ENCODE measurements around the gene POLRMT. TPM values are rescaled to one million over a fixed set of nuclear protein-coding genes. Genes with fewer than 3 reads are reported as not detected.

POLRMT gene
- total RNA-seq, 1 experiment from 2014 or later = 139 TPM

DNA sequence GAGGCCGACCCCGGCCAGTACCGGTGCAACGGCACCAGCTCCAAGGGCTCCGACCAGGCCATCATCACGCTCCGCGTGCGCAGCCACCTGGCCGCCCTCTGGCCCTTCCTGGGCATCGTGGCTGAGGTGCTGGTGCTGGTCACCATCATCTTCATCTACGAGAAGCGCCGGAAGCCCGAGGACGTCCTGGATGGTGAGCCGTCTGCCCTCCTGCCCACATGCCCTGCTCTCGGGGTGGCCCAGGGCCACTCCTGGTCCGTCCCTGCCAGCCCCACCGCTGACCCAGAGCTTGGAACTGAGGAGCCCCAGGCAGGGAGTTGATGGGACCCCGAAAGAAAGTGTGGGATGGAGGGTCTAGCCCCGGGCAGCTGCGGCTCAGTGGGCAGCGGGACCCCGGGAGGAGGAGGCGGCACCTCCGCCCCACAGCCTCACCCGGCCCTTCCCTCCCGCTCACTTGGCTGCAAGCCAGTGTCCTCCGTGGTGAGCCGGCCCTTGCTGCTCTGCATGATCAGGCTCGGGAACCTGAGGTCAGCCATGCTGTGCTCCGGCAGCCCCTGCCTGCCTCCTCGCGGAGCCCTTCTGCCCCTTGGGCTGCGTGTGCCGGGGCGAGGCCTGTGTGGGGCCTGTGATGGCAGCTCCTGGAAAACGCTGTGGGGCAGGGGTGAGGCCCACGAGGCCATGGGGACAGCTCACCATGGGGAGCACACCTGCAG lies 51.8 kb downstream of the POLRMT start (continued):
- TF ChIP-seq, protein P1, sequence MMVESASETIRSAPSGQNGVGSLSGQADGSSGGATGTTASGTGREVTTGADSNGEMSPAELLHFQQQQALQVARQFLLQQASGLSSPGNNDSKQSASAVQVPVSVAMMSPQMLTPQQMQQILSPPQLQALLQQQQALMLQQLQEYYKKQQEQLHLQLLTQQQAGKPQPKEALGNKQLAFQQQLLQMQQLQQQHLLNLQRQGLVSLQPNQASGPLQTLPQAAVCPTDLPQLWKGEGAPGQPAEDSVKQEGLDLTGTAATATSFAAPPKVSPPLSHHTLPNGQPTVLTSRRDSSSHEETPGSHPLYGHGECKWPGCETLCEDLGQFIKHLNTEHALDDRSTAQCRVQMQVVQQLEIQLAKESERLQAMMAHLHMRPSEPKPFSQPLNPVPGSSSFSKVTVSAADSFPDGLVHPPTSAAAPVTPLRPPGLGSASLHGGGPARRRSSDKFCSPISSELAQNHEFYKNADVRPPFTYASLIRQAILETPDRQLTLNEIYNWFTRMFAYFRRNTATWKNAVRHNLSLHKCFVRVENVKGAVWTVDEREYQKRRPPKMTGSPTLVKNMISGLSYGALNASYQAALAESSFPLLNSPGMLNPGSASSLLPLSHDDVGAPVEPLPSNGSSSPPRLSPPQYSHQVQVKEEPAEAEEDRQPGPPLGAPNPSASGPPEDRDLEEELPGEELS (CRISPR knock-in tag; IDR thresholded peaks at IDR 0.05) = no peak
- no peak for TF ChIP-seq TP53 (CRISPR knock-in tag; IDR thresholded peaks at IDR 0.05)

DNA sequence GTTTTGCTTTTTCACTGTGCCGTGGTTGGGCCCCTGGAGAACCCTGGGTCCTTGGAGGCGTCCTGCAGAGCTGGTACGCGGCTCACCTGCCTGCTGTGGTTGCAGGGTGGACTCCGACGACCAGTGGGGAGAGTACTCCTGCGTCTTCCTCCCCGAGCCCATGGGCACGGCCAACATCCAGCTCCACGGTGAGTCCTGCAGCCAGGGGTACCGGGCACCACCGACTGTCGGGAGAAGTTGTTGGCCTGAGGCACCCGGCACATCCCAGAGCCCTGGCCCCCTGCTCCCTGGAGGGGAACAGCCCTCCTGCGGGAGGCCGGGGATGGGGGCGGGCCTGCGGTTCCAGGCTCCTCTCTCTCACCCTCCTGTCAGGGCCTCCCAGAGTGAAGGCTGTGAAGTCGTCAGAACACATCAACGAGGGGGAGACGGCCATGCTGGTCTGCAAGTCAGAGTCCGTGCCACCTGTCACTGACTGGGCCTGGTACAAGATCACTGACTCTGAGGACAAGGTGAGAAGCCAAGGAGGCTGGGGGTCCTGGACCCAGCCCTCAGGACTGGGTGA lies 53.0 kb downstream of the POLRMT start:
- DNase-seq (ENCODE audit: low spot score) = no peak
- H3K9me3 Mint-ChIP-seq = no peaks in the 10 kb centered on the region
- CTCF ChIA-PET = no interaction called here

More for the DNA sequence above, 53.0 kb downstream of the POLRMT start:
- Mint-ChIP-seq H3K27ac (no peak overlapping the region), H3K4me1 (peaks cover 8% of the 10 kb centered on the region; the same call in 1 of the 2 replicates), H3K27me3 (ENCODE audit: low read depth) (no peaks in the 10 kb centered on the region), H3K36me3 (0 out of 2 replicates have a peak, but pooled peaks cover 2% of the 10 kb centered on the region), H3K4me3 (no peak overlapping the region)
- TF ChIP-seq ZNF232 (CRISPR knock-in tag; IDR thresholded peaks at IDR 0.05) (no peak), ELF4 (CRISPR knock-in tag; IDR thresholded peaks at IDR 0.05; ENCODE audit: low read depth) (no peak), ZNF423 (CRISPR knock-in tag; IDR thresholded peaks at IDR 0.05) (no peak), JUN (CRISPR knock-in tag; IDR thresholded peaks at IDR 0.05) (no peak), GTF2I (CRISPR knock-in tag; conservative IDR thresholded peaks at IDR 0.05) (no peak), KAT7 (CRISPR knock-in tag; IDR thresholded peaks at IDR 0.05; ENCODE audit: borderline replicate concordance) (no peak), SP1 (CRISPR knock-in tag; conservative IDR thresholded peaks at IDR 0.05) (no peak), PRRX2 (CRISPR knock-in tag; IDR thresholded peaks at IDR 0.05) (no peak), NFATC4 (CRISPR knock-in tag; IDR thresholded peaks at IDR 0.05) (no peak), TEAD1 (CRISPR knock-in tag; IDR thresholded peaks at IDR 0.05) (no peak), SOX15 (CRISPR knock-in tag; IDR thresholded peaks at IDR 0.05) (no peak), RELA (CRISPR knock-in tag; IDR thresholded peaks at IDR 0.05; ENCODE audit: borderline replicate concordance) (no peak), JAZF1 (CRISPR knock-in tag; IDR thresholded peaks at IDR 0.05) (no peak)
- TF ChIP-seq, protein P2, sequence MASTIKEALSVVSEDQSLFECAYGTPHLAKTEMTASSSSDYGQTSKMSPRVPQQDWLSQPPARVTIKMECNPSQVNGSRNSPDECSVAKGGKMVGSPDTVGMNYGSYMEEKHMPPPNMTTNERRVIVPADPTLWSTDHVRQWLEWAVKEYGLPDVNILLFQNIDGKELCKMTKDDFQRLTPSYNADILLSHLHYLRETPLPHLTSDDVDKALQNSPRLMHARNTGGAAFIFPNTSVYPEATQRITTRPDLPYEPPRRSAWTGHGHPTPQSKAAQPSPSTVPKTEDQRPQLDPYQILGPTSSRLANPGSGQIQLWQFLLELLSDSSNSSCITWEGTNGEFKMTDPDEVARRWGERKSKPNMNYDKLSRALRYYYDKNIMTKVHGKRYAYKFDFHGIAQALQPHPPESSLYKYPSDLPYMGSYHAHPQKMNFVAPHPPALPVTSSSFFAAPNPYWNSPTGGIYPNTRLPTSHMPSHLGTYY (CRISPR knock-in tag; IDR thresholded peaks at IDR 0.05) = no peak
- TF ChIP-seq, protein P3, sequence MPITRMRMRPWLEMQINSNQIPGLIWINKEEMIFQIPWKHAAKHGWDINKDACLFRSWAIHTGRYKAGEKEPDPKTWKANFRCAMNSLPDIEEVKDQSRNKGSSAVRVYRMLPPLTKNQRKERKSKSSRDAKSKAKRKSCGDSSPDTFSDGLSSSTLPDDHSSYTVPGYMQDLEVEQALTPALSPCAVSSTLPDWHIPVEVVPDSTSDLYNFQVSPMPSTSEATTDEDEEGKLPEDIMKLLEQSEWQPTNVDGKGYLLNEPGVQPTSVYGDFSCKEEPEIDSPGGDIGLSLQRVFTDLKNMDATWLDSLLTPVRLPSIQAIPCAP (CRISPR knock-in tag; IDR thresholded peaks at IDR 0.05) = no peak
- TF ChIP-seq, protein P4, sequence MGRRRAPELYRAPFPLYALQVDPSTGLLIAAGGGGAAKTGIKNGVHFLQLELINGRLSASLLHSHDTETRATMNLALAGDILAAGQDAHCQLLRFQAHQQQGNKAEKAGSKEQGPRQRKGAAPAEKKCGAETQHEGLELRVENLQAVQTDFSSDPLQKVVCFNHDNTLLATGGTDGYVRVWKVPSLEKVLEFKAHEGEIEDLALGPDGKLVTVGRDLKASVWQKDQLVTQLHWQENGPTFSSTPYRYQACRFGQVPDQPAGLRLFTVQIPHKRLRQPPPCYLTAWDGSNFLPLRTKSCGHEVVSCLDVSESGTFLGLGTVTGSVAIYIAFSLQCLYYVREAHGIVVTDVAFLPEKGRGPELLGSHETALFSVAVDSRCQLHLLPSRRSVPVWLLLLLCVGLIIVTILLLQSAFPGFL (CRISPR knock-in tag; IDR thresholded peaks at IDR 0.05; ENCODE audit: borderline replicate concordance) = no peak
- TF ChIP-seq, protein P5, sequence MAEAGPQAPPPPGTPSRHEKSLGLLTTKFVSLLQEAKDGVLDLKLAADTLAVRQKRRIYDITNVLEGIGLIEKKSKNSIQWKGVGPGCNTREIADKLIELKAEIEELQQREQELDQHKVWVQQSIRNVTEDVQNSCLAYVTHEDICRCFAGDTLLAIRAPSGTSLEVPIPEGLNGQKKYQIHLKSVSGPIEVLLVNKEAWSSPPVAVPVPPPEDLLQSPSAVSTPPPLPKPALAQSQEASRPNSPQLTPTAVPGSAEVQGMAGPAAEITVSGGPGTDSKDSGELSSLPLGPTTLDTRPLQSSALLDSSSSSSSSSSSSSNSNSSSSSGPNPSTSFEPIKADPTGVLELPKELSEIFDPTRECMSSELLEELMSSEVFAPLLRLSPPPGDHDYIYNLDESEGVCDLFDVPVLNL (CRISPR knock-in tag; IDR thresholded peaks at IDR 0.05; ENCODE audit: borderline replicate concordance, low read depth) = no peak
- TF ChIP-seq, protein P6, sequence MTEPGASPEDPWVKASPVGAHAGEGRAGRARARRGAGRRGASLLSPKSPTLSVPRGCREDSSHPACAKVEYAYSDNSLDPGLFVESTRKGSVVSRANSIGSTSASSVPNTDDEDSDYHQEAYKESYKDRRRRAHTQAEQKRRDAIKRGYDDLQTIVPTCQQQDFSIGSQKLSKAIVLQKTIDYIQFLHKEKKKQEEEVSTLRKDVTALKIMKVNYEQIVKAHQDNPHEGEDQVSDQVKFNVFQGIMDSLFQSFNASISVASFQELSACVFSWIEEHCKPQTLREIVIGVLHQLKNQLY (CRISPR knock-in tag; IDR thresholded peaks at IDR 0.05) = no peak
- TF ChIP-seq, protein P7, sequence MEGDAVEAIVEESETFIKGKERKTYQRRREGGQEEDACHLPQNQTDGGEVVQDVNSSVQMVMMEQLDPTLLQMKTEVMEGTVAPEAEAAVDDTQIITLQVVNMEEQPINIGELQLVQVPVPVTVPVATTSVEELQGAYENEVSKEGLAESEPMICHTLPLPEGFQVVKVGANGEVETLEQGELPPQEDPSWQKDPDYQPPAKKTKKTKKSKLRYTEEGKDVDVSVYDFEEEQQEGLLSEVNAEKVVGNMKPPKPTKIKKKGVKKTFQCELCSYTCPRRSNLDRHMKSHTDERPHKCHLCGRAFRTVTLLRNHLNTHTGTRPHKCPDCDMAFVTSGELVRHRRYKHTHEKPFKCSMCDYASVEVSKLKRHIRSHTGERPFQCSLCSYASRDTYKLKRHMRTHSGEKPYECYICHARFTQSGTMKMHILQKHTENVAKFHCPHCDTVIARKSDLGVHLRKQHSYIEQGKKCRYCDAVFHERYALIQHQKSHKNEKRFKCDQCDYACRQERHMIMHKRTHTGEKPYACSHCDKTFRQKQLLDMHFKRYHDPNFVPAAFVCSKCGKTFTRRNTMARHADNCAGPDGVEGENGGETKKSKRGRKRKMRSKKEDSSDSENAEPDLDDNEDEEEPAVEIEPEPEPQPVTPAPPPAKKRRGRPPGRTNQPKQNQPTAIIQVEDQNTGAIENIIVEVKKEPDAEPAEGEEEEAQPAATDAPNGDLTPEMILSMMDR (IDR thresholded peaks at IDR 0.05) = no peak
- TF ChIP-seq, protein P8, sequence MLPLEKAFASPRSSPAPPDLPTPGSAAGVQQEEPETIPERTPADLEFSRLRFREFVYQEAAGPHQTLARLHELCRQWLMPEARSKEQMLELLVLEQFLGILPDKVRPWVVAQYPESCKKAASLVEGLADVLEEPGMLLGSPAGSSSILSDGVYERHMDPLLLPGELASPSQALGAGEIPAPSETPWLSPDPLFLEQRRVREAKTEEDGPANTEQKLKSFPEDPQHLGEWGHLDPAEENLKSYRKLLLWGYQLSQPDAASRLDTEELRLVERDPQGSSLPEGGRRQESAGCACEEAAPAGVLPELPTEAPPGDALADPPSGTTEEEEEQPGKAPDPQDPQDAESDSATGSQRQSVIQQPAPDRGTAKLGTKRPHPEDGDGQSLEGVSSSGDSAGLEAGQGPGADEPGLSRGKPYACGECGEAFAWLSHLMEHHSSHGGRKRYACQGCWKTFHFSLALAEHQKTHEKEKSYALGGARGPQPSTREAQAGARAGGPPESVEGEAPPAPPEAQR (CRISPR knock-in tag; IDR thresholded peaks at IDR 0.05) = no peak
- ATAC-seq = no peak
- POLR2A ChIA-PET = no interaction called here
